K562 (cell line): ENCODE measurements around the gene SOX15. TPM values are rescaled to one million over a fixed set of nuclear protein-coding genes. Genes with fewer than 3 reads are reported as not detected.

ENCODE experiments used
- CEBPB ChIP-seq: fragments of 450-650 bp; IDR thresholded peaks from 2 replicates; pipeline ENCODE4 v1.6.1; 2016; ENCODE audit warnings: missing genetic modification characterization, missing compliant biosample characterization
- CREB1 ChIP-seq, 2 experiments: sonication (generic) in 1 of 2; formaldehyde crosslinking in 1 of 2; IDR thresholded peaks; 2 replicates each; pipeline versions ENCODE4 v1.6.1 to v1.8.0; 2012 to 2022; ENCODE audit warnings: inconsistent platforms in 1 of 2, mild to moderate bottlenecking in 1 of 2, missing genetic modification reagents in 1 of 2, moderate library complexity in 1 of 2
- FOXA3 ChIP-seq, 2 experiments: fragments of 450-650 bp in 1 of 2; sonication (generic) in 1 of 2; formaldehyde crosslinking; IDR thresholded peaks in 1 of 2; conservative IDR thresholded peaks in 1 of 2; 2 replicates each; pipeline versions ENCODE4 v1.4.0 to v1.8.0; 2020 to 2022; ENCODE audit warnings: mild to moderate bottlenecking in 2 of 2, missing genetic modification reagents in 1 of 2
- FOXK1 ChIP-seq: sonication (generic); formaldehyde crosslinking; IDR thresholded peaks from 2 replicates; pipeline ENCODE4 v1.8.0; 2022; ENCODE audit warnings: missing genetic modification reagents, mild to moderate bottlenecking, borderline replicate concordance
- GATAD2B ChIP-seq: fragments of 450-650 bp; IDR thresholded peaks from 2 replicates; pipeline ENCODE4 v1.6.1; 2017; ENCODE audit warnings: mild to moderate bottlenecking, borderline replicate concordance
- GTF3C2 ChIP-seq: IDR thresholded peaks from 3 replicates; pipeline ENCODE4 v1.6.1; 2011; ENCODE audit warnings: borderline replicate concordance, mild to moderate bottlenecking, moderate library complexity; ENCODE audit not compliant: insufficient read length; ENCODE audit errors: extremely low read depth
- ILF3 ChIP-seq: fragments of 450-650 bp; IDR thresholded peaks from 2 replicates; pipeline ENCODE4 v1.6.1; 2018; ENCODE audit warnings: antibody characterized with exemption, mild to moderate bottlenecking, moderate library complexity, borderline replicate concordance
- KDM5B ChIP-seq: fragments of 200-600 bp; sonication (generic); IDR thresholded peaks from 2 replicates; pipeline ENCODE4 v1.6.1; 2012; ENCODE audit warnings: low read depth, mild to moderate bottlenecking, moderate library complexity, low read length, control low read depth, inconsistent platforms; ENCODE audit not compliant: insufficient replicate concordance
- MAZ ChIP-seq, 2 experiments: fragments of 450-650 bp in 1 of 2; sonication (generic) in 1 of 2; formaldehyde crosslinking; IDR thresholded peaks in 1 of 2; conservative IDR thresholded peaks in 1 of 2; 2 replicates each; pipeline versions ENCODE4 v1.4.0 to v1.5.0; 2020; ENCODE audit warnings: mild to moderate bottlenecking in 1 of 2, missing genetic modification reagents in 1 of 2
- MBD2 ChIP-seq: sonication (generic); IDR thresholded peaks from 2 replicates; pipeline ENCODE4 v1.6.1; 2016; ENCODE audit warnings: low read depth, borderline replicate concordance
- MCM2 ChIP-seq: fragments of 450-650 bp; IDR thresholded peaks from 2 replicates; pipeline ENCODE4 v1.6.1; 2017; ENCODE audit warnings: low read depth, mild to moderate bottlenecking
- PHB2 ChIP-seq: fragments of 450-650 bp; IDR thresholded peaks from 2 replicates; pipeline ENCODE4 v1.6.1; 2017; ENCODE audit warnings: low read depth
- RAD51 ChIP-seq: fragments of 450-650 bp; IDR thresholded peaks from 2 replicates; pipeline ENCODE4 v1.7.1; 2016; ENCODE audit warnings: low read depth, mild to moderate bottlenecking, borderline replicate concordance
- RBFOX2 ChIP-seq: fragments of 200-400 bp; formaldehyde crosslinking; IDR thresholded peaks from 2 replicates; pipeline ENCODE4 v1.6.1; 2017; ENCODE audit warnings: low read depth, mild to moderate bottlenecking, low read length, moderate library complexity
- SUPT5H ChIP-seq: fragments of 450-650 bp; IDR thresholded peaks from 2 replicates; pipeline ENCODE4 v1.6.1; 2016
- TAF1 ChIP-seq: IDR thresholded peaks from 2 replicates; pipeline ENCODE4 v1.6.1; 2011; ENCODE audit warnings: mild to moderate bottlenecking, low read length, moderate library complexity; ENCODE audit not compliant: insufficient read depth, control insufficient read depth, severe bottlenecking; ENCODE audit errors: extremely low read depth
- THRB ChIP-seq: fragments of 450-650 bp; formaldehyde crosslinking; conservative IDR thresholded peaks from 2 replicates; pipeline ENCODE4 v1.4.0; 2022; ENCODE audit warnings: mild to moderate bottlenecking, missing genetic modification characterization
- TRIM24 ChIP-seq, 2 experiments: fragments of 450-650 bp; IDR thresholded peaks; 2 replicates each; pipeline ENCODE4 v1.6.1; 2016
- ZNF134 ChIP-seq: fragments of 250-450 bp; sonication (Bioruptor Pico); conservative IDR thresholded peaks from 2 replicates; pipeline ENCODE4 v1.4.0; 2020
- ZNF197 ChIP-seq: fragments of 200-800 bp; sonication (Bioruptor generic); IDR thresholded peaks from 2 replicates; pipeline ENCODE4 v1.6.1; 2016; ENCODE audit warnings: low read depth, missing genetic modification characterization, missing compliant biosample characterization
- polyA plus RNA-seq, 8 experiments: library from polyadenylated mRNA; depleted of rRNA in 4 of 8; stranded (reverse) in 5 of 8; unstranded in 3 of 8; fragments of >200 nt; fragmentation: Nextera tagmentation in 2 of 8; fragmentation: Illumina TruSeq in 1 of 8; extraction: Ambion mirVana in 2 of 8; extraction: Trizol in 1 of 8; gene quantifications; 2 replicates each; pipeline versions ENCODE4 v1.2.1 to v1.2.3, GENCODE V29; 2011 to 2014; ENCODE audit warnings: inconsistent platforms in 1 of 8, missing spikeins in 1 of 8
- total RNA-seq, 7 experiments: library from RNA; depleted of rRNA in 6 of 7; stranded (reverse); fragments of >200 nt in 6 of 7; fragmentation: Illumina TruSeq in 2 of 7; extraction: Trizol in 2 of 7; gene quantifications; 2 replicates each; pipeline versions ENCODE4 v1.2.1 to v1.2.3, GENCODE V29; 2011 to 2021; ENCODE audit warnings: low replicate concordance in 1 of 7
- TF ChIP-seq, protein P1 (sequence below): fragments of 450-650 bp; formaldehyde crosslinking; IDR thresholded peaks from 2 replicates; pipeline ENCODE4 v1.4.0; 2022; ENCODE audit warnings: missing genetic modification characterization

The SOX15 gene
- total and polyA plus RNA-seq, 9 of the 15 experiments (the other 6 are each of a cell fraction or from before 2014, with no cell fraction given): 0.07 to 0.33 (median 0.19) TPM; not detected in 5

DNA sequence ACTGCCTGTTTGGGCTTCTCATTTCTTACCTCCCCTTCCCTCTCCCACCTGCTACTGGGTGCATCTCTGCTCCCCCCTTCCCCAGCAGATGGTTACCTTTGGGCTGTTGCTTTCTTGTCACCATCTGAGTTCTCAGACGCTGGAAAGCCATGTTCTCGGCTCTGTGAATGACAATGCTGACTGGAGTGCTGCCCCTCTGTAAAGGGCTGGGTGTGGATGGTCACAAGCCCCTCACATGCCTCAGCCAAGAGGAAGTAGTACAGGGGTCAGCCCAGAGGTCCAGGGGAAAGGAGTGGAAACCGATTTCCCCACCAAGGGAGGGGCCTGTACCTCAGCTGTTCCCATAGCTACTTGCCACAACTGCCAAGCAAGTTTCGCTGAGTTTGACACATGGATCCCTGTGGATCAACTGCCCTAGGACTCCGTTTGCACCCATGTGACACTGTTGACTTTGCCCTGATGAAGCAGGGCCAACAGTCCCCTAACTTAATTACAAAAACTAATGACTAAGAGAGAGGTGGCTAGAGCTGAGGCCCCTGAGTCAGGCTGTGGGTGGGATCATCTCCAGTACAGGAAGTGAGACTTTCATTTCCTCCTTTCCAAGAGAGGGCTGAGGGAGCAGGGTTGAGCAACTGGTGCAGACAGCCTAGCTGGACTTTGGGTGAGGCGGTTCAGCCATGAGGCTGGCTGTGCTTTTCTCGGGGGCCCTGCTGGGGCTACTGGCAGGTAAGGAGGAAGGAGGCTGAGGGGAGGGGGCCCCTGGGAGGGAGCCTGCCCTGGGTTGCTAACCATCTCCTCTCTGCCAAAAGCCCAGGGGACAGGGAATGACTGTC lies 10.7 kb downstream of the SOX15 start, which contains the start of gene CD68 (continued):
- TF ChIP-seq ILF3 (peak; percentile 86; the same call in 1 of the 2 replicates), CREB1 (IDR thresholded peaks at IDR 0.05) (peak; percentile 21; the same call in 1 of the 2 replicates), CREB1 (CRISPR knock-in tag; IDR thresholded peaks at IDR 0.05) (no peak), TAF1 (peak; percentile 82), MAZ (CRISPR knock-in tag; conservative IDR thresholded peaks at IDR 0.05 in 1 of 2, IDR thresholded peaks at IDR 0.05 in 1 of 2) (peak in 1 of 2 experiments; percentile 31; a peak in 2 of 4 replicates), GATAD2B (no peak), FOXK1 (CRISPR knock-in tag) (peak; percentile 95), TRIM24 (IDR thresholded peaks at IDR 0.05) (0 out of 4 replicates have a peak, but pooled peaks of 1 of the 2 experiments have one; percentile 15), RAD51 (peak; percentile 34; the same call in 1 of the 2 replicates), MCM2 (no peak), THRB (CRISPR knock-in tag) (peak; percentile 58; the same call in 1 of the 2 replicates), ZNF197 (CRISPR knock-in tag) (0 out of 2 replicates have a peak, but pooled peaks have one; percentile 49), PHB2 (no peak), CEBPB (tag) (peak; percentile 89), MBD2 (peak; percentile 64), RBFOX2 (peak; percentile 74), KDM5B (peak; percentile 22), FOXA3 (CRISPR knock-in tag; conservative IDR thresholded peaks at IDR 0.05 in 1 of 2, IDR thresholded peaks at IDR 0.05 in 1 of 2) (peak; percentile 46 to 82; a peak in 3 of 4 replicates), SUPT5H (peak; percentile 91), ZNF134 (CRISPR knock-in tag) (0 out of 2 replicates have a peak, but pooled peaks have one; percentile 26), GTF3C2 (no peak)
- TF ChIP-seq, protein P1, sequence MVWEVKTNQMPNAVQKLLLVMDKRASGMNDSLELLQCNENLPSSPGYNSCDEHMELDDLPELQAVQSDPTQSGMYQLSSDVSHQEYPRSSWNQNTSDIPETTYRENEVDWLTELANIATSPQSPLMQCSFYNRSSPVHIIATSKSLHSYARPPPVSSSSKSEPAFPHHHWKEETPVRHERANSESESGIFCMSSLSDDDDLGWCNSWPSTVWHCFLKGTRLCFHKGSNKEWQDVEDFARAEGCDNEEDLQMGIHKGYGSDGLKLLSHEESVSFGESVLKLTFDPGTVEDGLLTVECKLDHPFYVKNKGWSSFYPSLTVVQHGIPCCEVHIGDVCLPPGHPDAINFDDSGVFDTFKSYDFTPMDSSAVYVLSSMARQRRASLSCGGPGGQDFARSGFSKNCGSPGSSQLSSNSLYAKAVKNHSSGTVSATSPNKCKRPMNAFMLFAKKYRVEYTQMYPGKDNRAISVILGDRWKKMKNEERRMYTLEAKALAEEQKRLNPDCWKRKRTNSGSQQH (CRISPR knock-in tag): peak; percentile 34; the same call in 1 of the 2 replicates
